AG10803 (cell line): ENCODE results near the gene RGR.

ENCODE experiments used
- DNase-seq: peaks from one replicate; pipeline ENCODE4 v3.0.0; 2010; ENCODE audit warnings: low read depth
- H3K4me3 ChIP-seq: 2 replicates; pipeline ENCODE4 v1.5.1; 2011; ENCODE audit warnings: mild to moderate bottlenecking, low read length, control low read depth
- CTCF ChIP-seq: conservative IDR thresholded peaks from 2 replicates; pipeline ENCODE4 v1.5.1; 2011; ENCODE audit warnings: mild to moderate bottlenecking, low read length, control low read depth, inconsistent platforms

RGR gene

DNA sequence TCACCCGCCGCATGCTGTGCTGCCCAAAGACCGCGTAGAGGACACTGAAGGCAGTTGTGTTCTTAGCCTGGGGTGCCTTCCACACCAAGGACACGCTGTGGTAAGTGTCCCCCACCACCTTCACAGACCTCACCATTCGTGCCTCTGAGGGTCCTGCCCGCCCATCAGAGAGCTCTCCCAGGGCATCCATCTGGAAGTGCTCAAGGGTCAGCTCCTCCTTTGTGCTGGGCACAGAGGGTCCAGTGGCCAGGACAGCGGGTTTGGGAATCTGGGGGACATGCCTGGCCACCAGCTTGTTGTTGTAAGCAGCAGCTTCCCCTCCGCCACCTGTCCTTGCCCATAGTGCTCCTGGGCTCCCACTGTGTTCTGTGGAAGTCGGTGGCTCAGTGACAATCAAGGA, 12.5 kb upstream of the RGR start:
- no peak for TF ChIP-seq CTCF
- H3K4me3 ChIP-seq: no peak overlapping the region
- no peak for DNase-seq

DNA sequence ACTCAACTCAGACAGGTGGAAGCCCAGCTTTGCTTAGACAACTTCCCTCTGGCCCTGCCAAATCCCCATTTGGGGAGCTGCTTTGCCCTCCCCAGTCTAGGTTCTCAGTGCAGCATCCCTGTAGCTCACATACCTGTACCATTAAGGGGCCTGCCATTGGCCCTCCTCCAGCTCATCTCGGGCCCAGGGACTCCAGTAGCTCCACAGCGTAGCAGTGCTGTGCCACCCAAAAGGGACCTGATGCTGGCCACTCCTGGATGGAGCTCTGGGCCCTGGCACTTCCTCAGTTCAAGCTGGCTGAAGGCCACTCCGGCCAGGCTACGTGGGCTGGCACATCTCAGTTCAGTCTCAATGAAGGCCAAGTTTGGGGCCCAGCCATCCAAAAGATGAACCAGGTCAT, 10.9 kb upstream of the RGR start:
- no peak overlapping the region for H3K4me3 ChIP-seq
- TF ChIP-seq CTCF: no peak
- no peak for DNase-seq

GRCh38 chr10:84234479-84234878, 10.4 kb upstream of the RGR start:
- no peak overlapping the region for H3K4me3 ChIP-seq
- DNase-seq: no peak
- TF ChIP-seq CTCF: no peak

- no peak overlapping the region for H3K4me3 ChIP-seq
- DNase-seq: no peak
- TF ChIP-seq CTCF: no peak
Observed at GRCh38 chr10:84235096-84235495, 9.8 kb upstream of the RGR start.

DNA sequence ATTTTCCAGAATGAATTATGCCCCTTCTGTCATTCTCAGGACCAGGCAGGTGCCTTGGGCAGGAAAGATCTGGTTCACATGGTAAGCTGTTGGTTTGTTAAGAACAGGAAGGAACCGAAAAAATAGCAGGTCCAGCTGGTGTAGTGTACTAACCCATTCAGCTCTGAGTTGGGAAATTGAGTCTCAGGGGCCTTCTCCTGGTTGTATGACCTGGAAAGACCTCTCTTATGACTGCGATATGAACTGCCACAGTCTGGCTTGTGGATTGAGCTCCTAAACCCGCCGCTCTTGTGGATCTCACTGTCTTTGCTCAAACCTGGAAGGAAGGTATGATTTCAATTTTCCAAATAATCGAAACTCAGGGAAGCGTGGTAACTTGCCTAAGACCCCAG, 8.1 kb upstream of the RGR start:
- no peak overlapping the region for H3K4me3 ChIP-seq
- TF ChIP-seq CTCF: no peak
- DNase-seq: no peak

DNA sequence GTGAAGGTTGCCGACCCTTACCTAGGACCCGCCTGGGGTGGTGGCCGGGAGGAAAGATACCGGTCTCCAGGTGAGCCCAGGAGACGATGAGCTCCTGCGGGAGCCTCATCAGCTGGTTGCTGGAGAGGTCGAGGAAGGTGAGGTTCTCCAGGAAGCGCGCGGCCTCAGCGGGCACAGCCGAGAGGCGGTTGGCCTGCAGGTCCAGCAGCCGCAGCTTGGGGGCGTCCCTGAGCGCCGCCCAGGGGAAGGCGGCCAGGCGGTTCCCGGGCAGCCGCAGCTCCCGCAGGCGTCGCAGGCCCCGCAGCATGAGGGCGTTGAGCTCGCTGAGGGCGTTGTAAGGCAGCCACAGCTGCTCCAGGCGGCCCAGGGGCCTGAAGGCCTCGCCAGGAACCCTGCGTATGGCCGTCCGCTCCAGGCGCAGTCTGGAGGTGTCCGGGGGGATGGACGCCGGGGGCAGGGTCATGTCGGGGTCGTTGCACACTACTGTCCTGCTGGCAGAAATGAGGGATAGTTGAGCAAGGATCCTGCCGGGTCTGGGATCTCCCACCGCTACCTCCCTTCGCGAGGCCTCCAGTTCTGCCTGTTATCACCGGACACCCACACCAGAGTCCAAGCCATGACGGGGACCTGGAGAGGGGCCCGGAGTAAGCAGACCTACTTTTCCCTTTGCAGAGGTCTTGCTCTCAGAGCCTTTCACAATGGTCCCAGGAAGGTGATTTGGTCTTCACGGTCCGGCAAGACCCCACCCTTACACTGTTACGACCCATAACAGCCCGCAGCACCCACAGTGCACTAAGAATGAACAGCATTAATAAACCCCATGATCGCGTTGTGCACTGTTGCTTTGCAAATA, 7.4 kb upstream of the RGR start:
- no peak for DNase-seq
- TF ChIP-seq CTCF: no peak
- no peak overlapping the region for H3K4me3 ChIP-seq

- no peak overlapping the region for H3K4me3 ChIP-seq
- TF ChIP-seq CTCF: no peak
- no peak for DNase-seq
Observed at GRCh38 chr10:84238909-84239308, 5.9 kb upstream of the RGR start.
